GM18867 (cell line): Measurements from ENCODE around the gene SPOCK1.
"Not testable (repeated sequence)": the region's sequence is repeated elsewhere in the genome, so short reads cannot be mapped to it uniquely, and the experiment has no call there.

Source experiments
- ATAC-seq: cut with Tn5 transposase; IDR thresholded peaks from one replicate; pipeline ENCODE4 v1.9.1; 2021; ENCODE audit warnings: mild to moderate bottlenecking, moderate library complexity; ENCODE audit not compliant: unreplicated experiment

Gene SPOCK1

GRCh38 chr5:137269946-137270345 lies 229.2 kb downstream of the SPOCK1 start:
- ATAC-seq, result no peak

GRCh38 chr5:137269274-137269673 lies 229.9 kb downstream of the SPOCK1 start:
- ATAC-seq, result no peak

- no peak for ATAC-seq
Measured at GRCh38 chr5:137268646-137269045, 230.5 kb downstream of the SPOCK1 start.

GRCh38 chr5:137266186-137266585 lies 232.9 kb downstream of the SPOCK1 start:
- ATAC-seq, result no peak

GRCh38 chr5:137265457-137265856 lies 233.7 kb downstream of the SPOCK1 start:
- no peak for ATAC-seq

GRCh38 chr5:137264573-137264972 lies 234.6 kb downstream of the SPOCK1 start:
- no peak for ATAC-seq

- no peak for ATAC-seq
Measured at GRCh38 chr5:137264041-137264440, 235.1 kb downstream of the SPOCK1 start.

- ATAC-seq, result no peak
Measured at GRCh38 chr5:137263371-137264005, 235.6 kb downstream of the SPOCK1 start.

- no peak for ATAC-seq
Measured at GRCh38 chr5:137262818-137263217, 236.3 kb downstream of the SPOCK1 start.

- ATAC-seq, result no peak
Measured at GRCh38 chr5:137260820-137261695, 238.1 kb downstream of the SPOCK1 start.

GRCh38 chr5:137259115-137259514 lies 240.0 kb downstream of the SPOCK1 start:
- ATAC-seq, result not testable (repeated sequence)

- ATAC-seq, result no peak
Measured at GRCh38 chr5:137254119-137255090, 244.7 kb downstream of the SPOCK1 start.

GRCh38 chr5:137252512-137252911 lies 246.6 kb downstream of the SPOCK1 start:
- no peak for ATAC-seq

GRCh38 chr5:137250421-137250820 lies 248.7 kb downstream of the SPOCK1 start:
- ATAC-seq, result no peak

- no peak for ATAC-seq
Measured at GRCh38 chr5:137248527-137248926, 250.6 kb downstream of the SPOCK1 start.

GRCh38 chr5:137245438-137245837 lies 253.7 kb downstream of the SPOCK1 start:
- no peak for ATAC-seq

- ATAC-seq, result no peak
Measured at GRCh38 chr5:137240285-137240684, 258.8 kb downstream of the SPOCK1 start.

GRCh38 chr5:137236849-137237507 lies 262.1 kb downstream of the SPOCK1 start:
- ATAC-seq, result no peak

GRCh38 chr5:137236252-137236651 lies 262.9 kb downstream of the SPOCK1 start:
- no peak for ATAC-seq
